NCI-H460 (cell line): Measurements from ENCODE around the gene ESF1. TPM values are rescaled to one million over a fixed set of nuclear protein-coding genes. Genes with fewer than 3 reads are reported as not detected.
A peak's percentile ranks its signal among the peaks of the same experiment; 100 is the strongest.
"Not testable (repeated sequence)": the region's sequence is repeated elsewhere in the genome, so short reads cannot be mapped to it uniquely, and the experiment has no call there.

Experiments
- DNase-seq: peaks from one replicate; pipeline ENCODE4 v3.0.0-alpha.2; 2016; ENCODE audit warnings: low read depth; ENCODE audit errors: extremely low read depth
- total RNA-seq: library from RNA; depleted of rRNA; stranded (reverse); fragments of >200 nt; shearing (Covaris generic); gene quantifications from 2 replicates; pipeline ENCODE4 v1.2.3, GENCODE V29; 2014

ESF1 gene
- total RNA-seq, 1 experiment from 2014 or later: 28.9 TPM

DNA sequence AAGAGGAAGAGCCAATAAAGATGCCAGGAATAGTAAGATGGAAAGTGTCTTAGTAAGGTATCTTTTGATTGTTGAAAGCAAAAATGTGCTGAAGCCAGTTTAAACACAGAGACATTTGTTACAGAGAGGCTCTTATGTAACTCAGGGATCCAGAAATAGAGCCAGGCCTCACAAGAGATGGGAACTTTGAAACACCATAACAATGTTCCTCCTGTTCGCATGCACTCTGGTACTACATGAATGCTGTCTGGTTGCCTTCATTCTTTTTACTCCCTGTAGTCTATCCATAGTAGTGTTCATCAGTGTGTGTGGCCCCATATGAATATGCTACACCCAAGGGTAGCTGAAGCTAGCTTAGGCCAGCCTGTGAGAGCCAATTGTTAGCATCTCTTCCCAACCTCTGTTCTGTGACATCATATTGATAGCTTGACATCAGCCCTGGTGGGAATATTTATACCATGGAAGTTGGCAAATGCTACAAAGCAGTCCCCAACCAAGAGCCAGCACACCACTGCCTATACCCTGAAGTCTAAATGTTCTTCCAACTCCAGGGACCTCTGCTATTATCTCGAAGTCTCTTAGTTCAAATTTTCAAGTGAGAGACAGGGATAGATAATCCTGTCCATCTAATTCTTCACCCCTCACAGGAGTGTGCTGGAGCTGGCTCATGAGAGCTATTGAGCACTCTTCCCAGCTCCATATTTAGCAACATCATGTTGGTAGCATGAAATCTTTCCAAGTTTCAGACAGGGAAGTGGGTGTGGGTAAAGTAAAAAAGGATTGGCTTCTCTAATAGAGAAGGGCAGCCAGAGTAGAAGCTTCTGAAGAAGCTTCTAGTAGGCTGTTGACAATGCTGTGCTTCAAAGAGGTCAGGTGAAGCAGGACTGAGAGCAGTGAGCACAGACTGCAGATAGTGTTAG is 7.1 kb upstream of the ESF1 start:
- DNase-seq: no peak

DNA sequence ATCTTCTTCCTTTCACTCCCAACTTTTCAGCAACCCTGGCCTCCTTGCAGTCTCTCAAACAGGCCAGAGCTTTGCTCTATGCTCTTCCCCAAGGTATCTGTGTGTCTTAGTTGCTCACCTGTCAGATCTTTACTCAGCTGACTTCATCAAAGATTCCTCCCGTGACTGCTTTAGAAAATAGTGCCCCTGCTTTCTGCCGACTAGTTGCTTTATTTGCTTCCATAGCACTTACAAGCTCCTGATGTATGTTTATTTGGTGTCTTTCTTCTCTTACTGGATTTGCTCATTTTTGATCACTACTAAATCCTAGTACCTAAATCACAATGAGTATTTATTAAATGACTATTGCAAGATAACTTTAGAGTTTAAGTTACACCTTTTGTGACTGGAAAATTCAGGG is 6.0 kb upstream of the ESF1 start:
- no peak for DNase-seq

DNA sequence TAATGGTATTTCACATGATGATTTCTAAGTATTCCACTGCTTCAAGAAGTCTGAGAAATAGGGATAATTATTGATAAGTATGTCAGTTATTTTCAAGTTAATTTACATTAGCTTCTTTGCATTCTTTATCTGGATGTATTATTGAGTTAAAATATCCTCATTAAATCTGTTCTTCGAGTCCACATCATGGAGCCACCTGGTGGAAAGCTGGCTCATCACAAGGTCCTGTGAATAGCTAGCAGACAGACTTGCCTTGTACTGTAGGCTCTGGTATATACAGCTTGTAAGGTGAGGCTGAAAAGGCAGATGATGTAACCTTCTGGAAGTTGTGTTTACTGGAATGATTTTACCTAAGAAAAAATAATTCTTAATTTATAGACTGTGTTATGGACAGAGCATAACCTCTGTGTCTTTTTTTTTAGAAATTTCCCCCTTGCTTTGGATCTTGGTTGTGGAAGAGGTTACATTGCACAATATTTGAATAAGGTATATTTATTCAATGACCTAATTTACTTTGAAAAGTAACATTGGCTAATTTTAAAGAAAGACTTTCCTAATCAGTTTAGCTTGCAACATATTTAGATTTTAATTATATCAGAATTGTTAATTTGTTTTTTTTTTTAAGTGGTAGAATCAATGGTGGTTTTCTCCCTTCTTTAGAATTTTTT is 3.6 kb upstream of the ESF1 start:
- DNase-seq: peak; percentile 55

DNA sequence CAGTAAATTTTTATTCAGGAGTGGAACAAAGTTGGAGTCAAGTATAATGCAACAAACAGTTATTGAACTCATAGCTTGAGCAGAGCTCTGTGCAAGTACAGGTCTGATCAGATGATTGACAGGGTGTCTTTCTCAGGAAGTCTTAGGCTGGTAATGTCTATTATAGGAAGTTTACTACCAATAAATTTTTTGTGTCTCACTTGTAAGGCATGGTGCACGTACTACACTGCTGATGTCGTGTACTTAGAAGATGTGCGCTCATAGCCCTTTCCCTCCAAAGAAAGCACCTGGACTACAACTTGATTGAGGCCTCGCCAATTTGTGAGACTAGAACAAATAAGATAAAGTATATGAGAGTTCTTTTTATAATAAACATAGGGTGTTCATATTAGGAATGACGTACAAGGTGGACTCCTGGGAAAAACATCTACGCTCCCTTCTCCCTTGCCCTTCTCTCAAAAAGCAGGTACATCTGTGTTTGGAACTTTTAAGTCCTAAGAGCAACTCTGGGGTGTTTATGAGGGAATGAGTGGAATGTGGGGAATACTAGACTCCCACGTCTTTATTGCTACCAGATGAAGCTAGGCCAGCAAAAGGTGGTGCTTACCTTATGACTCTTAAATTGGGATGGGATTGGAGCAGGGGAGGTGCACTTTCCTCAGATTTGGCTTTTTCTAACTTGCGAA is 1.6 kb upstream of the ESF1 start:
- no peak for DNase-seq

DNA sequence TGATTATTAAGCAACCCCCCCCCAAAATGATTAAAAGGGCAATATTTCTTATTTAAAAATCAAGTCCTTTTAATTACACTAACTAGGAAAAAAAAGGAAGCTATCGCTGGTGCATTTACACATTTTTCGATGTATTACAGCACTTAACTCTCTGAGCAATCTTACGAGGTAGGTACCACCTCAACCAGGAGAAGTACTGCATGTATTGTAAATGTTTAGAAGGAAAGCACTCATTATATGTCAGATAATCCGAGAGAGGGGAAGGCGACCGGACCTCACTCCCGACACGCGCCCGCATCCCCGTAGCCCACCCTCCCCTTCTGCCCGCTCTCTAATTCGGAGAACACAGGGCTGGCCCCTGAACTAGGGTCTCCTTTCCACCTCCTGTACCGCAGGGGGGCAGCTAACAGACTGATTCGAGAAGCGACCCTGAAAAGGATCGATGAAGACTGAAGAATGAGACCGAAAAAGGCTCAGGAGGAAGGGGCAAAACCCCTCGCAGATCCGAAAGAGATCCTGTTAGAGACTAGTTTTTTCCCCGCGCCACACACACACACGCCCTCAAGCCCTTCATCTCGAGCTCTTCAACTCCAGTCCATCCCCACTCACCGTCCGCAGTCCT is 337 bp downstream of the ESF1 start:
- DNase-seq: no peak

DNA sequence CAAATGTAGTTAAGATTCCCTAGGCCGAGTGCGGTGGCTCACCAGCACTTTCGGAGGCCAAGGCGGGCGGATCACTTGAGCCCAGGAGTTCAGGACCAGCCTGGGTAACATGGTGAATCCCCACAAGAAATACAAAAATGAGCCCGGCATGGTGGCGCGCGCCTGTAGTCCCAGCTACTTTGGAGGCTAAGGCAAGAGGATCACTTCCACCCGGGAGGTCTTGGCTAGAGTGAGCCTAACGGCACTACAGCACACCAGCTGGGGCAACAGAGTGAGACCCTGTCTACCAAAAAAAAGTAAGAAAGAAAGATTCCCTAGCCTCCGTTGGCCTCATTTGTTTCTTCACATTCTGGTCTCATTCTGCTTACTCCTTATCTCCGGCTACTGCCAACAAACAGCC is 1.2 kb downstream of the ESF1 start:
- no peak for DNase-seq

DNA sequence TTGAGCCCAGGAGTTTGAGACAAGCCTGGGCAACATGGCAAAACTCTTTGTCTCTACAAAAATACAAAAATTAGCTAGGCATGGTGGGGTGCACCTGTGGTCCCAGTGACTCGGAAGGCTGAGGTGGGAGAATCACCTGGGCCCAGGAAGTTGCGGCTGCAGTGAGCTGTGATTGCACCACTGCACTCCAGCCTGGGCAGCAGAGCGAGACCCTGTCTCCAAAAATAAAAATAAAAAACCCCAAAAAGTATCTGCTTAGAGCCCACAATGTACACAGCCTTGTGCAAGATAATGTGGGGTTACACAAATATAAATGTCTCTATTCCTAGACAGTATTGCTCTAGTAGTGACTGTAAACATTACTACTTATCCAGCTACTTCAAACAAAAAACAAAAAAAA is 5.9 kb downstream of the ESF1 start:
- DNase-seq: no peak

DNA sequence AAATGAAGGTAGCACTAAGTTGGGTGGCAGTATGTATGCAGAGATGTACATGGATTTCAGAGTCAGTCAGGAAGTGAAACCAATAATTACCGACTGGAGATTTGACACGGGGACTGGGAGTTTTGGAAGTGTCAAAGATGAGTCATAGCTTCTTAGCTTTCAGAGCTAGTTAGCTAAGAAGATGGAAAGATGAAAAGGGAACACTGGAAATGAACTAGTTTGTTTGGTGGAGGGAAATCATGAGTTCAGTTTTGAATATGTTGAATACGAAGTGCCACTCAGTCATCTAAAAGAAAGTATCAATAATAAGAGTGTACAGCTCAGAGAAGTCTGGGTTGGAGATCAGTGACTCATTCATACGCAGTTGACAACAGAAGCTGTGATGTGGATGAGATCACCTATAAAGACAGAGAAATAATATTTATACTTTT is 7.5 kb downstream of the ESF1 start:
- DNase-seq: no peak

DNA sequence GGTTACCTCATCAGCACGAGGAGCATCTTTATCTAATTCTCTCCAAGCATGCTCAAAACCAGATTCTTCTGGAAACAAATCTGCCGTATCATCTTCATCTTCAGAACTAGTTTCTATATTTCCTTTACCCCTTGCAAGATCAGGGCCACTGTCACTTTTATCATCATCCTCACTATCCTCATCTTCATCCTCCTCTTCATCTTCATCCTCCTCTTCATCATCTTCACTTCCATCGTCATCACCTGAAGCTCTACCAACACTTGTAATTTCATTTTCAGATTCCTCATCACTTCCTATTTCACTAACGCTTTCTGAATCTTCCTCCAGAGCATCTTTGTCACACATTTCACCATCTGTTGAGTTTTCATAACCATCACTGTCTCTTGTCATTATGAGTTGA is 8.9 kb downstream of the ESF1 start:
- DNase-seq: no peak

DNA sequence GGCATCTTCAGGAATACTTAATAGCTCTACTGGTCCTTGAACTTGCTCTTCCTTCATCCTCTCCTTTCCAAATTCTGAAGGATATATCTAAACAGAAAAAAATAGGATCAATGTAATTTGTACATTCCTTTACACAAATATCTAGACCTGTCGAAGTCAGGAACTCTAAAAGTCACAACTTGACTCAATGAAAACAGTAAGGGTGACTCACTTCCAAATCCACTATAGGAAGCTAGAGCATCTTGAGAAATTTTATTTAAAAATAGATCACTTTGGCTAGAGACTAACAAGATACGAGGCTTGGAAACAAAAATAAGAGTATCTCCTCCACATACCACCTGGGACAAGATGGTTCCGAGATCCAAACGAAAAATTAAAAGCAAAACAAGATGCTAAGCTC is 12.2 kb downstream of the ESF1 start:
- DNase-seq: no peak

DNA sequence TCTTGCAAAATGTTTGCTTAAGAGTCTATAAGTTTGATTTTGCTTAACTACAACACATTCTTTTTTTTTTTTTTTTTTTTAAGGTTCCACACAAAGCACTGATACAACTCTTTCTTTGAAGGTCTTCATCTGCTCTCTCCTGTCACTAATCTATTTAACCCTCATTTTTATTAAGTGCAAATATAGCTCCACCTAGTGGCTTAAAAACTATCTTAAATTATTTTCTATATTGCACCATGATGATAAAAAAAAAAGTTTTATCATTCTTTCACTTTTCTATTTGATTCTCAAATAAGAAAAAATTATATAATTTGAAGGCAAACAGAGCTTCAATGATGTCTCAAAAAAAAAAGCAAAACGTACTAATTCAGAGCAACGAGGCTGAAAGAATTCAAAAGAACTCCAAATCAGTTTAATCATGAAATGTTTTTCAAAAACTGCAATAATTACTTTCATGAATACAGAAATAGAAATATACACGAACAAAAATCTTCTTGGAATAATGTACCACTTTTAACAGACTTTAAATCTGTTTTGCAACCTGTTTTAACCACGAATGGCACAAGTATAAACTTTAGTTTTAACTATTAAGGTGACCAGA is 12.8 kb downstream of the ESF1 start:
- no peak for DNase-seq

DNA sequence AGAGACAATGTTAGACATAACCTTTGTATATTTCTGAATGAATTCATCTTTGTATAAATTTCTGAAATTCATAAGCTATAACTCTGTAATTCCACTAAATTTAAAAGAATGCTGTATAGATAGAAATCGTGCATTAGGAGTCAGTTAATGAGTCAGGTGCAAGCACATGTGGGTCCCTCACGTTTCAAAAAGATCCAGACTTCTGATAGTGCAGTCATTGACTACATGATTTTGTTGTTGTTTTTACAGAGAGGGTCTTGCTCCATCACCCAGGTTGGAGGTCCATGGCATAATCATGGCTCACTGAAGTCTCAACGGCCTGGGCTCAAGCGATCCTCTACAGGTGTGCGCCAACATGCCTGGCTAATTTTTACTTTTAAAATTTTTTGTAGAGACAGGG is 14.6 kb downstream of the ESF1 start:
- no peak for DNase-seq

DNA sequence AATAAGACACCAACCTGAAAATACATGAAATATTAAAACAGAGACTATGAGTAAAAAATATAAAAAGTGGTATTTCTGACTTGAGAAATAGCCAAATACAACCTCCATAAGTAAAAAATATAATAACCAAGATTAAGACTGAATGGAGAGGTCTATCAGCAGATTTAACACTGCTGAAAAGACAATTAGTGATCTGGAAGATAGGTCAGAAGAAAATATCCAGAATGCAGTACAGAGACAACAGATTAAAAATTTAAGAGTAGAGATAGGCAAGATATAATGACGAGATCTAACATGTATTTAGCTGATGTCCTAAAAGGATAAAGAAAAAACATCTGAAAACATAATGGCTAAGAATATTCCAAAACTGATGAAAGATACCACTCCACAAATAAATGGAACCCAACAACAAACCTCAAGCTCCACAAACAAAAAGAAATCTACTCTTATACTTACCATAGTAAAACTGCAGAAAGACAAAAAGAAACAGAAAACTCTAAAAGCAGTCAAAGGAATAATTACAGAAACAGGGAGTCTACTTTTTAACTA is 18.8 kb downstream of the ESF1 start:
- DNase-seq: no peak

DNA sequence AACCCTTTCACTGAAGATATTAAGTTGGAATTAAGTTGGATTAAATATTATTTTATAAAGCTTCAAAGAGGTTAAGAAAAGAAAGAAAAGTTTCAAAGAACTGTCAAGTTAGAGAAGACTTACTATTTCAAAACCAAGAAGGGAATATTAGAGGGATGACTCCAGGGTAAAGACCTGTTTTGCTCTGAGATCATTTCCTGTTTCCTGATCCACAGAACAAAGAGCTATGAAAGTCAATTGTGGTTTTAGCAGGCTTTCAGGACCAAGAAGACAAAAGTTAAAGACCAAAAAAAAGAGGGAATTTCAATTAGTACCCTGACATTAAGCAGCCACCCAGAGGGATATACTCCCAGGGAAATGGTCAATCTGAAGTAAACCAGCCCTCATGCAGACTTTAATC is 19.4 kb downstream of the ESF1 start:
- no peak for DNase-seq

DNA sequence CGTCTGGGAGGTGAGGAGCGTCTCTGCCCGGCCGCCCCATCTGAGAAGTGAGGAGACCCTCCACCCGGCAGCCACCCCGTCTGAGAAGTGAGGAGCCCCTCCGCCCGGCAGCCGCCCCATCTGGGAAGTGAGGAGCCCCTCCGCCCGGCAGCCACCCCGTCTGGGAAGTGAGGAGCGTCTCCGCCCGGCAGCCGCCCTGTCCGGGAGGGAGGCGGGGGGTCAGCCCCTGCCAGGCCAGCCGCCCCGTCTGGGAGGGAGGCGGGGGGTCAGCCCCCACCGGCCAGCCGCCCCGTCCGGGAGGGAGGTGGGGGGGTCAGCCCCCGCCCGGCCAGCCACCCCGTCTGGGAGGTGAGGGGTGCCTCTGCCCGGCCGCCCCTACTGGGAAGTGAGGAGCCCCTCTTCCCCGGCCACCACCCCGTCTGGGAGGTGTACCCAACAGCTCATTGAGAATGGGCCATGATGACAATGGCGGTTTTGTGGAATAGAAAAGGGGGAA is 24.2 kb downstream of the ESF1 start:
- DNase-seq: not testable (repeated sequence)

DNA sequence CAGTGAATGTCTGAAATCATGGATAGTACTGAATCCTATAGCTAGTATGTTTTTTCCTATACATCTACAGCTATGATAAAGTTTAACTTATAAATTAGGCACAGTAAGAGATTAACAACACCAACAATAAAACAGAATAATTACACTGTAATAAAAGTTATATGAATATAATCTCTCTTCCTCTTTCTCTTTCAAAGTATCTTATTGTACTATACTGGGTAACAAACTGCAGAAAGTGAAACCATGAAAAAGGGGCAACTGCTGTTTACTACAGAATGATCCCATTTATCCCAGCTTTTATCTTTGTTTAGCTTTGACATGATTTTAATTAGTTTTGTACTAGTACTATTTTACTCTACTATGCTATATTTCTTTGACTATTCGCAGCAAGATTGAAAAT is 25.8 kb downstream of the ESF1 start:
- no peak for DNase-seq

DNA sequence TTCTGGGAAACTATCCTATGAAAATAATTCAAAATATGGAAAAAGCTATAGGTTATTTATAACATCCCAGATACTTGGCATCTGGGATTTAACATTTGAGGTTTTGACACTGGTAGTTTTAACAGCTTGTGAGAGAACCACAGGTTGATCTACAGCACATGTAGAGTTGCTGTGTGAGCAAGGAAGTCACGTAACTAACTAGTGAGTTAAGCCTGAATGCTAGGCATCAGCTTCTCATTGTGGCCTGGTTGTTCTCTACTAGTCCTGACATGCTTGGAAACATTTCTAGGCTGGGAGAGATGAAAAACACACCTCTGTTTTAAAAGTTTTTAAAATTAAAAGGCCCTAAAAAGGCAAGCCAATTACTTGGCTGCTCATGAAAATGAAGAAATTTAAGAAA is 28.2 kb downstream of the ESF1 start:
- no peak for DNase-seq

DNA sequence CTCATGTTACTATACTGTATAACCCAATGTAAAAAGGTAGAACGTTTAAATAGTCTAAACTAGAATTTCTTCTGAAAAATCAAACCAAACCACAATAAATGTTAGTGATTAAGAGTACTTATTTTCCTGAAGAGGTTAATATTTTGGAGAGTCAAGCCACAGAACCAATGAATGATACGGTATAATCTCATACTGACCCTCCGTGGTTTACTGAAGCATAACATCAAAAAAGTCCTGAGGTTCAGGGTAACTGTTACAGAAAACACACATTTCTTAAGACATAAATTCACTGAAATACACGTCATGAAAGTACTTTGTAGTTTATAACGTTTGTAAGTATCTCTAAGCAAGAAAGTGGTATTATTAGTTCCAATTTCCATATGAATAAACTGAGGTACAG is 28.9 kb downstream of the ESF1 start:
- DNase-seq: no peak

DNA sequence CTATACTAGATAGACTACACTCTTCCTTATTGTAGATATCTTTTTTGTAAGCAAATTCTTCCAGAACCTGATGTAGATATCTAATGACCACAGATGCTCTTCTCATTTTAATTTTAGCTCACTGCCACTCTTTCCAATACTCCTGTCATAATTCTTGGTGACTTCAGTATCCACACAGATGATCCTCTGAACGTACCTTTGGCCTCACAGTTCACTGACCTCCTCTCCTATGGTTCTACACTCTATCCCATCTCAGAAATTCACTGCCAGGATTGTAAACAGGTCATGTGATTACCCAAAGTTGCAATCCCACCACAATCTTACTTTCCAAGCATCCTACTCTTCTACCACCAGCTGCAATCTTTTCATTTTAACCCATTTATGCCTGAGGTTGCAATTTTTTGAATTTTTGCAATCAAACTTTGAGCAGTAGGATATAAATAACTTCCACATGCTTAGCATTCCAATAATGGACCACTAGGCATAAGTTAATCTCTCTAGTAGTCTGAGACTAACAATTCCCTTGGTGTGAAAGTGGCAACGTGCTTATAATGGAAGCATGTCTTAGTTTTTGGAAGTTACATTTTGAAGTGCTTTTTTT is 31.2 kb downstream of the ESF1 start:
- no peak for DNase-seq

DNA sequence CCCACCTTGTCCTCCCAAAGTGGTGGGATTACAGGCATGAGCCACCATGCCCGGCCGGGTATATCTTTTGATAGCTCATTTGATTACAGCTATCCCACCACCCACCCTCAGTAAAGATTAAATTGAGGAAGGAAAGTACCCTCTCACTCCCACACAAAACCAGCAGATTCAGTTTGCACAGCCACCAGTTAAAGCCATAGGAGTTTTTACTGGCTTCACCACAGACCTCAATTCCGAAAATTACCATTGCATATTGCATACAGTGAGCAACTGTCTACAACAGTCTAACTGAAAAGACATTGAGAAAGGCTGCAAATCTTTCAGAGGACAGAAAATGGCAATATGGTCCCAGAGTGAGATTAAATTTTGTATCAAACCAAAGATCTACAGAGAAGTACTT is 34.9 kb downstream of the ESF1 start:
- DNase-seq: no peak
